H1 (cell line): ENCODE measurements around the gene NCLN. TPM values are rescaled to one million over a fixed set of nuclear protein-coding genes. Genes with fewer than 3 reads are reported as not detected.

Source experiments
- CTCF ChIA-PET: fragments of 300-600 bp; sonication (Branson Sonifier 250); formaldehyde crosslinking; loops from one replicate; lab custom pipeline; 2021; ENCODE audit not compliant: partially characterized antibody; lab: Charles Lee
- POLR2A ChIA-PET: fragments of 300-600 bp; sonication (Branson Sonifier 250); formaldehyde crosslinking; loops from one replicate; lab custom pipeline; 2021; ENCODE audit warnings: inconsistent platforms; ENCODE audit not compliant: partially characterized antibody; lab: Charles Lee
- DNase-seq, 2 experiments: peaks; one replicate each; pipeline versions ENCODE4 v3.0.0 to v3.0.0-alpha.2; 2010 to 2022; ENCODE audit warnings: low spot score in 2 of 2, low read depth in 1 of 2, mixed read lengths in 1 of 2
- FAIRE-seq: peaks from 2 replicates; lab custom pipeline; 2011; peaks lifted over from hg19 to GRCh38; lab: Jason Lieb, UNC
- H2AFZ ChIP-seq: 2 replicates; pipeline ENCODE4 v1.8.1; 2012; ENCODE audit warnings: low read length, inconsistent platforms
- H2AK5ac ChIP-seq: 2 replicates; pipeline ENCODE4 v1.6.1; 2013; ENCODE audit warnings: low read depth, low read length
- H2BK120ac ChIP-seq: replicated peaks from 2 replicates; pipeline ENCODE3; 2013; ENCODE audit warnings: low read depth, low read length, inconsistent platforms
- H2BK12ac ChIP-seq: 2 replicates; pipeline ENCODE4 v1.6.1; 2013; ENCODE audit warnings: low read depth, low read length
- H2BK15ac ChIP-seq: 2 replicates; pipeline ENCODE4 v1.6.1; 2013; ENCODE audit warnings: low read length
- H2BK20ac ChIP-seq: 2 replicates; pipeline ENCODE4 v1.6.1; 2013; ENCODE audit warnings: low read length
- H2BK5ac ChIP-seq: 2 replicates; pipeline ENCODE4 v1.6.1; 2013; ENCODE audit warnings: low read depth, low read length
- H3K14ac ChIP-seq: 2 replicates; pipeline ENCODE4 v1.6.1; 2013; ENCODE audit warnings: inconsistent platforms; ENCODE audit not compliant: insufficient read length
- H3K18ac ChIP-seq: 2 replicates; pipeline ENCODE4 v1.6.1; 2013; ENCODE audit warnings: low read length; ENCODE audit errors: extremely low read depth
- H3K23ac ChIP-seq: 2 replicates; pipeline ENCODE4 v1.6.1; 2013; ENCODE audit warnings: inconsistent platforms; ENCODE audit not compliant: insufficient read length
- H3K23me2 ChIP-seq: 2 replicates; pipeline ENCODE4 v1.6.1; 2013; ENCODE audit warnings: low read depth, low read length
- H3K27ac ChIP-seq: 2 replicates; pipeline ENCODE4 v1.6.1; 2011; ENCODE audit warnings: low read depth, low read length, inconsistent platforms
- H3K27me3 ChIP-seq, 4 experiments: replicated peaks in 1 of 4; 1 replicate in 1 of 4; 2 replicates in 3 of 4; pipeline versions ENCODE4 v1.6.1 to v1.8.1; 2011 to 2013; ENCODE audit warnings: low read length in 3 of 4, mild to moderate bottlenecking in 3 of 4, inconsistent platforms in 2 of 4, mixed read lengths in 2 of 4, moderate library complexity in 1 of 4; ENCODE audit not compliant: control insufficient read depth in 3 of 4, insufficient read depth in 3 of 4; ENCODE audit errors: extremely low read depth in 1 of 4
- H3K36me3 ChIP-seq, 4 experiments: 2 replicates each; pipeline versions ENCODE4 v1.6.1 to v1.8.1; 2011 to 2013; ENCODE audit warnings: mild to moderate bottlenecking in 4 of 4, low read length in 3 of 4, moderate library complexity in 2 of 4, control low read depth in 1 of 4, inconsistent platforms in 1 of 4; ENCODE audit not compliant: insufficient read depth in 4 of 4, control insufficient read depth in 2 of 4
- H3K4ac ChIP-seq: replicated peaks from 2 replicates; pipeline ENCODE3; 2013; ENCODE audit warnings: low read length, low read depth, mixed read lengths, inconsistent platforms; ENCODE audit not compliant: insufficient read length
- H3K4me1 ChIP-seq, 4 experiments: replicated peaks in 1 of 4; 1 replicate in 1 of 4; 2 replicates in 3 of 4; pipeline versions ENCODE4 v1.6.1 to v1.8.1; 2011 to 2013; ENCODE audit warnings: low read length in 3 of 4, inconsistent platforms in 2 of 4, mixed read lengths in 1 of 4; ENCODE audit not compliant: insufficient read depth in 4 of 4, control insufficient read depth in 3 of 4
- H3K4me2 ChIP-seq, 2 experiments: 2 replicates each; pipeline versions ENCODE4 v1.6.1 to v1.8.1; 2011 to 2013; ENCODE audit warnings: low read depth in 2 of 2, low read length in 2 of 2, control low read depth in 1 of 2, inconsistent platforms in 1 of 2, mild to moderate bottlenecking in 1 of 2; ENCODE audit not compliant: insufficient read depth in 1 of 2
- H3K4me3 ChIP-seq, 4 experiments: fragments of 200-600, 300-600 bp in 1 of 4; sonication (generic), shearing (Covaris generic), sonication (Bioruptor Twin) in 1 of 4; 2 replicates each; pipeline versions ENCODE4 v1.5.1 to v1.8.1; 2011 to 2016; ENCODE audit warnings: low read length in 4 of 4, low read depth in 3 of 4, control low read depth in 2 of 4, inconsistent platforms in 2 of 4, mild to moderate bottlenecking in 2 of 4, mixed read lengths in 1 of 4, moderate library complexity in 1 of 4; ENCODE audit not compliant: insufficient read depth in 2 of 4; ENCODE audit errors: extremely low read depth in 1 of 4
- H3K56ac ChIP-seq: replicated peaks from 2 replicates; pipeline ENCODE3; 2013; ENCODE audit warnings: low read depth, mild to moderate bottlenecking, mixed read lengths, low read length, inconsistent platforms; ENCODE audit not compliant: insufficient read length
- H3K79me1 ChIP-seq: 2 replicates; pipeline ENCODE4 v1.6.1; 2013; ENCODE audit warnings: low read depth, low read length, control low read depth
- H3K79me2 ChIP-seq, 2 experiments: 2 replicates each; pipeline versions ENCODE4 v1.6.1 to v1.8.1; 2012 to 2013; ENCODE audit warnings: low read length in 2 of 2, mild to moderate bottlenecking in 2 of 2, inconsistent platforms in 1 of 2; ENCODE audit not compliant: insufficient read depth in 2 of 2, control insufficient read depth in 1 of 2
- H3K9ac ChIP-seq, 4 experiments: replicated peaks in 1 of 4; 1 replicate in 1 of 4; 2 replicates in 3 of 4; pipeline versions ENCODE4 v1.6.1 to v1.8.1; 2011 to 2013; ENCODE audit warnings: low read depth in 3 of 4, low read length in 3 of 4, control low read depth in 2 of 4, mild to moderate bottlenecking in 2 of 4, moderate library complexity in 2 of 4, inconsistent platforms in 1 of 4; ENCODE audit errors: extremely low read depth in 1 of 4
- H3K9me3 ChIP-seq, 2 experiments: 2 replicates each; pipeline versions ENCODE4 v1.6.1 to v1.8.1; 2012 to 2013; ENCODE audit warnings: mild to moderate bottlenecking in 2 of 2, moderate library complexity in 2 of 2, control low read depth in 1 of 2, inconsistent platforms in 1 of 2, low read depth in 1 of 2, low read length in 1 of 2, mixed read lengths in 1 of 2; ENCODE audit not compliant: insufficient read depth in 2 of 2
- H4K20me1 ChIP-seq, 2 experiments: replicated peaks in 1 of 2; 2 replicates each; pipeline versions ENCODE3 to v1.8.1; 2011 to 2013; ENCODE audit warnings: inconsistent platforms in 2 of 2, low read length in 2 of 2, mild to moderate bottlenecking in 1 of 2; ENCODE audit not compliant: insufficient read depth in 2 of 2, control insufficient read depth in 1 of 2
- H4K5ac ChIP-seq: 2 replicates; pipeline ENCODE4 v1.6.1; 2013; ENCODE audit warnings: low read length, low read depth, mixed read lengths, inconsistent platforms; ENCODE audit not compliant: insufficient read length
- H4K8ac ChIP-seq: 2 replicates; pipeline ENCODE4 v1.8.0; 2013; ENCODE audit warnings: mild to moderate bottlenecking, moderate library complexity, low read length, inconsistent platforms; ENCODE audit not compliant: insufficient read depth; ENCODE audit errors: extremely low read depth
- H4K91ac ChIP-seq: replicated peaks from 2 replicates; pipeline ENCODE3; 2013; ENCODE audit warnings: low read length, mixed read lengths, inconsistent platforms; ENCODE audit not compliant: insufficient read length
- E2F6 ChIP-seq: IDR thresholded peaks from 2 replicates; pipeline ENCODE4 v1.6.1; 2012; ENCODE audit warnings: inconsistent platforms
- FOSL1 ChIP-seq: IDR thresholded peaks from 2 replicates; pipeline ENCODE4 v1.6.1; 2011; ENCODE audit warnings: mild to moderate bottlenecking, low read depth, low read length, moderate library complexity; ENCODE audit not compliant: insufficient read depth
- RBBP5 ChIP-seq: IDR thresholded peaks from 2 replicates; pipeline ENCODE4 v1.7.1; 2012; ENCODE audit warnings: low read depth, mild to moderate bottlenecking, inconsistent platforms, low read length, moderate library complexity, borderline replicate concordance
- WGBS, 2 experiments: shearing (Covaris generic) in 1 of 2; methylation state at CpG; one replicate each; pipeline versions ENCODE4 v1.1.6 to v1.1.7; 2013 to 2015; ENCODE audit warnings: low lambda C conversion rate in 2 of 2, mixed read lengths in 2 of 2, inconsistent platforms in 1 of 2, low coverage in 1 of 2, missing lambda C conversion rate in 1 of 2; ENCODE audit not compliant: insufficient replicate concordance in 2 of 2, insufficient coverage in 1 of 2, insufficient read length in 1 of 2; ENCODE audit errors: extremely low coverage in 1 of 2, missing lambda C conversion rate in 1 of 2; 5-methylcytosine and 5-hydroxymethylcytosine counted together
- polyA plus RNA-seq, 7 experiments: library from polyadenylated mRNA; depleted of rRNA in 3 of 7; stranded (reverse) in 5 of 7; unstranded in 2 of 7; fragments of >200 nt in 5 of 7; fragments of 200-250 nt in 2 of 7; gene quantifications; 1 replicate in 5 of 7; 2 replicates in 1 of 7; 4 replicates in 1 of 7; pipeline versions ENCODE4 v1.2.1 to v1.2.3, GENCODE V29; 2011 to 2013; ENCODE audit warnings: missing spikeins in 2 of 7, mixed read lengths in 2 of 7
- total RNA-seq: library from RNA; stranded (reverse); fragmentation: NEBNext Ultra II Directional; extraction: Animal tissue kit (Norgen Biotek cat#: 25700); gene quantifications from 2 replicates; pipeline ENCODE4 v1.2.1, GENCODE V29; 2021

Gene NCLN
- total and polyA plus RNA-seq, 2 of the 8 experiments (the other 6 are each of a cell fraction or from before 2014, with no cell fraction given): 89.2 to 103 TPM

GRCh38 chr19:3149526-3150505, 35.9 kb upstream of the NCLN start:
- Histone ChIP-seq H3K4me3 (no peak overlapping the region), H4K8ac (peak overlapping the region; percentile 94; the same call in 1 of the 2 replicates), H3K18ac (no peak overlapping the region; the same call in 1 of the 2 replicates), H3K56ac (no peak overlapping the region), H3K4me2 (no peak overlapping the region; a peak in 1 of 4 replicates), H2BK5ac (0 out of 2 replicates have a peak overlapping the region, but pooled peaks have one; percentile 66), H3K27me3 (no peaks in the 10 kb centered on the region; a peak in 1 of 7 replicates), H2BK20ac (peak overlapping the region; percentile 34; the same call in 1 of the 2 replicates), H3K4ac (no peak overlapping the region), H3K9me3 (no peaks in the 10 kb centered on the region), H3K79me1 (no peaks in the 10 kb centered on the region), H3K23me2 (peaks cover 15% of the 10 kb centered on the region; the same call in 1 of the 2 replicates), H3K79me2 (no peaks in the 10 kb centered on the region), H3K14ac (no peak overlapping the region), H4K91ac (no peak overlapping the region), H3K27ac (no peak overlapping the region), H4K20me1 (peaks cover 0 to 11% of the 10 kb centered on the region in 2 experiments), H3K4me1 (peaks cover 0 to 5% (median 2%) of the 10 kb centered on the region in 4 experiments; a peak in 1 of 7 replicates), H3K36me3 (no peaks in the 10 kb centered on the region), H2BK12ac (no peak overlapping the region), H2AK5ac (no peak overlapping the region), H3K23ac (no peak overlapping the region), H2BK120ac (no peak overlapping the region), H2AFZ (peak overlapping the region; percentile 72; the same call in 1 of the 2 replicates), H3K9ac (no peak overlapping the region), H2BK15ac (0 out of 2 replicates have a peak overlapping the region, but pooled peaks have one; percentile 19), H4K5ac (no peak overlapping the region)
- 85% methylated on average over 32 of the region's 35 CpGs; no CpG with 5 or more reads in 1 of the 2 experiments for WGBS, 2 experiments
- DNase-seq: no peak
- FAIRE-seq: no peak
- ChIA-PET CTCF (interaction anchor here (0.6 to 1.0 kb wide), 5 partner anchors 10 to 117 kb away, joined by 3 to 6 read pairs (median 4); no protein-coding TSS in a partner anchor), POLR2A (interaction anchor here (1.0 kb wide), 1 partner anchor 53 kb away, joined by 4 read pairs; no protein-coding TSS in a partner anchor)
- TF ChIP-seq RBBP5 (no peak), E2F6 (peak; percentile 51; the same call in 1 of the 2 replicates), FOSL1 (no peak)
